Measurements from ENCODE around the gene SPATA19.

DNA sequence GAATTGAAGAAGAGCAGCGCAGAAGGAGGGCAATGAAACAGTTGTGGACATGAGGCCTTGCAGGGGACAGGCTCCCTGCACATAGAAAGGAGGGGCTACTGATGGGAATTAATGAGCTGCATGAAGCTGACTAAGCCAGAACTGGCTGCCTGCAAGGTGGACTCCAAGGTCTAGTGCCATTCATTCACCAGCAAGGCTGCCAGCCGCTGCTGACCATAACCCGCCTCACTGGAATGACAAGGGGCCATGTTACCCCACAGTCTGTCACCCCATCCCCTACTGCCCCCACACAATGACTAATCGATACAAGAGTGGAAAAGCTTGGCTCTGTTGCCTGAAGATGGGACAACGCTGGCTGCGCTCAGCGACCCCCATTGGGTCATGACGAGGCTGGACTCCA is 44.6 kb downstream of the SPATA19 start:
- TF ChIP-seq CSRNP3 (CRISPR knock-in tag; IDR thresholded peaks at IDR 0.05) (no peak), POU6F1 (CRISPR knock-in tag; IDR thresholded peaks at IDR 0.05; ENCODE audit: borderline replicate concordance, low read depth) (no peak), ZC3H10 (CRISPR knock-in tag; IDR thresholded peaks at IDR 0.05) (no peak)
- TF ChIP-seq, protein P1, sequence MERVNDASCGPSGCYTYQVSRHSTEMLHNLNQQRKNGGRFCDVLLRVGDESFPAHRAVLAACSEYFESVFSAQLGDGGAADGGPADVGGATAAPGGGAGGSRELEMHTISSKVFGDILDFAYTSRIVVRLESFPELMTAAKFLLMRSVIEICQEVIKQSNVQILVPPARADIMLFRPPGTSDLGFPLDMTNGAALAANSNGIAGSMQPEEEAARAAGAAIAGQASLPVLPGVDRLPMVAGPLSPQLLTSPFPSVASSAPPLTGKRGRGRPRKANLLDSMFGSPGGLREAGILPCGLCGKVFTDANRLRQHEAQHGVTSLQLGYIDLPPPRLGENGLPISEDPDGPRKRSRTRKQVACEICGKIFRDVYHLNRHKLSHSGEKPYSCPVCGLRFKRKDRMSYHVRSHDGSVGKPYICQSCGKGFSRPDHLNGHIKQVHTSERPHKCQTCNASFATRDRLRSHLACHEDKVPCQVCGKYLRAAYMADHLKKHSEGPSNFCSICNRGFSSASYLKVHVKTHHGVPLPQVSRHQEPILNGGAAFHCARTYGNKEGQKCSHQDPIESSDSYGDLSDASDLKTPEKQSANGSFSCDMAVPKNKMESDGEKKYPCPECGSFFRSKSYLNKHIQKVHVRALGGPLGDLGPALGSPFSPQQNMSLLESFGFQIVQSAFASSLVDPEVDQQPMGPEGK (CRISPR knock-in tag; IDR thresholded peaks at IDR 0.05; ENCODE audit: borderline replicate concordance), result no peak
